Activated CD8-positive, alpha-beta memory T cell treated with anti-CD3 and anti-CD28 coated beads, Interleukin-2, amount 10 ng/mL, durations not matched to agents 7 days and 5 days (primary cell): ENCODE results near the gene IZUMO1. TPM values are rescaled to one million over a fixed set of nuclear protein-coding genes. Genes with fewer than 3 reads are reported as not detected.
"Not testable (repeated sequence)": the region's sequence is repeated elsewhere in the genome, so short reads cannot be mapped to it uniquely, and the experiment has no call there.

Source experiments
- ATAC-seq: fragments of 150-1000 bp; cut with Tn5 transposase; one replicate; pipeline ENCODE4 v1.10.0; 2021; ENCODE audit warnings: moderate library complexity
- CTCF ChIA-PET: fragments of 350-600 bp; sonication (Branson Sonifier 250); formaldehyde crosslinking; loops from one replicate; lab custom pipeline; 2021; ENCODE audit warnings: antibody characterized with exemption; lab: Charles Lee
- DNase-seq: peaks from one replicate; pipeline ENCODE4 v3.0.0-alpha.2; 2020
- H3K27ac Mint-ChIP-seq: one replicate; pipeline ENCODE4 v1.8.0; 2021; ENCODE audit warnings: mild to moderate bottlenecking, mixed read lengths
- H3K27me3 Mint-ChIP-seq: one replicate; pipeline ENCODE4 v1.8.0; 2021; ENCODE audit warnings: mixed read lengths
- H3K36me3 Mint-ChIP-seq: one replicate; pipeline ENCODE4 v1.8.0; 2021; ENCODE audit warnings: mild to moderate bottlenecking, mixed read lengths
- H3K4me1 Mint-ChIP-seq: one replicate; pipeline ENCODE4 v1.8.0; 2021; ENCODE audit warnings: mixed read lengths
- H3K4me3 Mint-ChIP-seq: one replicate; pipeline ENCODE4 v1.8.0; 2021; ENCODE audit warnings: mild to moderate bottlenecking, moderate library complexity, mixed read lengths
- H3K9me3 Mint-ChIP-seq: one replicate; pipeline ENCODE4 v1.8.0; 2022; ENCODE audit warnings: low read depth, mixed read lengths
- total RNA-seq, 2 experiments: library from RNA; stranded (reverse); gene quantifications; one replicate each; pipeline ENCODE4 v1.2.3, GENCODE V29; 2021

The IZUMO1 gene
- total RNA-seq = not detected

- Mint-ChIP-seq H3K27ac (no peak within 1 kb of the TSS), H3K9me3 (no peaks in the 10 kb centered on the region), H3K4me3 (peak within 1 kb of the TSS; percentile 22), H3K4me1 (peaks cover 9% of the 10 kb centered on the region), H3K27me3 (peaks cover 19% of the 10 kb centered on the region), H3K36me3 (no peaks in the 10 kb centered on the region)
- CTCF ChIA-PET = interaction anchor here (1.0 to 1.2 kb wide), 3 partner anchors 8 to 96 kb away, joined by 3 to 6 read pairs (median 3); no protein-coding TSS in a partner anchor
- DNase-seq (peak; percentile 72), ATAC-seq (peak; percentile 79)
Observed at GRCh38 chr19:48746738-48747575, at the start of gene IZUMO1. Gene IZUMO1 (minus strand): TSS chr19:48746909. CDS start chr19:48745859, 1,050 bp downstream.

- ATAC-seq (no peak), DNase-seq (no peak)
- Mint-ChIP-seq H3K27ac (peak overlapping the region; percentile 82), H3K4me1 (peaks cover 13% of the 10 kb centered on the region), H3K27me3 (no peaks in the 10 kb centered on the region), H3K4me3 (peak overlapping the region; percentile 82), H3K36me3 (no peaks in the 10 kb centered on the region), H3K9me3 (no peaks in the 10 kb centered on the region)
- CTCF ChIA-PET = interaction anchor here (0.5 to 7.4 kb wide), 41 partner anchors 7 to 1312 kb away, joined by 3 to 106 read pairs (median 5); partner anchors contain the start of genes BAX, BCAT2, CA11 and CGB2
Observed at GRCh38 chr19:48795685-48796070, 49.0 kb upstream of the IZUMO1 start.

GRCh38 chr19:48795055-48795684 is 48.5 kb upstream of the IZUMO1 start:
- ATAC-seq = peak; percentile 99
- peak overlapping the region; percentile 82 for H3K4me3 Mint-ChIP-seq
- H3K4me1 Mint-ChIP-seq = peaks cover 11% of the 10 kb centered on the region
- CTCF ChIA-PET = interaction anchor here (0.5 to 7.4 kb wide), 41 partner anchors 8 to 1312 kb away, joined by 3 to 106 read pairs (median 5); partner anchors contain the start of genes BAX, BCAT2, CA11 and CGB2
- peak; percentile 92 for DNase-seq
- H3K27me3 Mint-ChIP-seq = no peaks in the 10 kb centered on the region
- peak overlapping the region; percentile 82 for H3K27ac Mint-ChIP-seq
- no peaks in the 10 kb centered on the region for H3K9me3 Mint-ChIP-seq
- no peaks in the 10 kb centered on the region for H3K36me3 Mint-ChIP-seq

- Mint-ChIP-seq H3K36me3 (no peaks in the 10 kb centered on the region), H3K27me3 (no peaks in the 10 kb centered on the region), H3K27ac (no peak overlapping the region), H3K4me1 (peaks cover 9% of the 10 kb centered on the region), H3K9me3 (no peaks in the 10 kb centered on the region), H3K4me3 (peak overlapping the region; percentile 82)
- DNase-seq (no peak), ATAC-seq (no peak)
- CTCF ChIA-PET = interaction anchor here (0.7 to 7.4 kb wide), 13 partner anchors 8 to 177 kb away, joined by 3 to 106 read pairs (median 6); partner anchors contain the start of genes BCAT2, CA11 and HSD17B14
Observed at GRCh38 chr19:48794291-48794690, 47.6 kb upstream of the IZUMO1 start.

GRCh38 chr19:48793271-48793670 is 46.6 kb upstream of the IZUMO1 start:
- Mint-ChIP-seq H3K4me3 (no peak overlapping the region), H3K9me3 (no peaks in the 10 kb centered on the region), H3K27ac (no peak overlapping the region), H3K27me3 (no peaks in the 10 kb centered on the region), H3K4me1 (peaks cover 4% of the 10 kb centered on the region), H3K36me3 (no peaks in the 10 kb centered on the region)
- CTCF ChIA-PET = interaction anchor here (3.3 to 7.4 kb wide), 4 partner anchors 17 to 178 kb away, joined by 28 to 106 read pairs (median 78); partner anchors contain the start of genes BCAT2 and HSD17B14
- no peak for ATAC-seq
- DNase-seq = no peak

GRCh38 chr19:48787331-48787730 is 40.6 kb upstream of the IZUMO1 start:
- not testable (repeated sequence) for H3K4me1 Mint-ChIP-seq, ATAC-seq, H3K27ac Mint-ChIP-seq, H3K4me3 Mint-ChIP-seq, DNase-seq, H3K36me3 Mint-ChIP-seq, H3K9me3 Mint-ChIP-seq
- CTCF ChIA-PET = interaction anchor here (0.6 to 9.9 kb wide), 29 partner anchors 9 to 438 kb away, joined by 3 to 124 read pairs (median 4); partner anchors contain the start of genes BCAT2, CA11, HSD17B14 and IZUMO1
- H3K27me3 Mint-ChIP-seq = peaks cover 18% of the 10 kb centered on the region

GRCh38 chr19:48786422-48786821 is 39.7 kb upstream of the IZUMO1 start:
- not testable (repeated sequence) for H3K36me3 Mint-ChIP-seq
- CTCF ChIA-PET = interaction anchor here (2.2 to 9.9 kb wide), 5 partner anchors 10 to 184 kb away, joined by 6 to 124 read pairs (median 35); partner anchors contain the start of genes CA11 and HSD17B14

GRCh38 chr19:48784527-48784926 is 37.8 kb upstream of the IZUMO1 start:
- H3K4me3 Mint-ChIP-seq = no peak overlapping the region

More at GRCh38 chr19:48786422-48786821, 39.7 kb upstream of the IZUMO1 start:
- not testable (repeated sequence) for H3K9me3 Mint-ChIP-seq, ATAC-seq, H3K4me1 Mint-ChIP-seq, H3K27ac Mint-ChIP-seq, H3K4me3 Mint-ChIP-seq, DNase-seq
- peaks cover 22% of the 10 kb centered on the region for H3K27me3 Mint-ChIP-seq

GRCh38 chr19:48780631-48781391 is 34.1 kb upstream of the IZUMO1 start:
- no peaks in the 10 kb centered on the region for H3K36me3 Mint-ChIP-seq
- peaks cover 6% of the 10 kb centered on the region for H3K4me1 Mint-ChIP-seq
- CTCF ChIA-PET = interaction anchor here (0.7 to 9.9 kb wide), 3 partner anchors 48 to 63 kb away, joined by 3 to 124 read pairs (median 7); no protein-coding TSS in a partner anchor

More at GRCh38 chr19:48784527-48784926, 37.8 kb upstream of the IZUMO1 start:
- Mint-ChIP-seq H3K27me3 (peaks cover 26% of the 10 kb centered on the region), H3K27ac (no peak overlapping the region), H3K36me3 (no peaks in the 10 kb centered on the region), H3K4me1 (peaks cover 6% of the 10 kb centered on the region), H3K9me3 (no peaks in the 10 kb centered on the region)
- ATAC-seq (no peak), DNase-seq (no peak)
- CTCF ChIA-PET = interaction anchor here (1.1 to 9.9 kb wide), 3 partner anchors 12 to 186 kb away, joined by 3 to 124 read pairs (median 35); no protein-coding TSS in a partner anchor

GRCh38 chr19:48779636-48780035 is 32.9 kb upstream of the IZUMO1 start:
- ATAC-seq (no peak), DNase-seq (no peak)
- no peak overlapping the region for H3K4me3 Mint-ChIP-seq
- no peak overlapping the region for H3K27ac Mint-ChIP-seq
- H3K36me3 Mint-ChIP-seq = no peaks in the 10 kb centered on the region
- CTCF ChIA-PET = interaction anchor here (0.6 to 1.7 kb wide), 7 partner anchors 9 to 478 kb away, joined by 3 to 8 read pairs (median 3); partner anchors contain the start of gene HSD17B14
- peaks cover 6% of the 10 kb centered on the region for H3K4me1 Mint-ChIP-seq
- no peaks in the 10 kb centered on the region for H3K9me3 Mint-ChIP-seq
- peaks cover 14% of the 10 kb centered on the region for H3K27me3 Mint-ChIP-seq

More at GRCh38 chr19:48780631-48781391, 34.1 kb upstream of the IZUMO1 start:
- Mint-ChIP-seq H3K27ac (no peak overlapping the region), H3K27me3 (peaks cover 25% of the 10 kb centered on the region), H3K4me3 (no peak overlapping the region), H3K9me3 (no peaks in the 10 kb centered on the region)
- DNase-seq (no peak), ATAC-seq (no peak)

GRCh38 chr19:48777720-48778119 is 31.0 kb upstream of the IZUMO1 start:
- no peaks in the 10 kb centered on the region for H3K36me3 Mint-ChIP-seq
- H3K27me3 Mint-ChIP-seq = peaks cover 9% of the 10 kb centered on the region
- DNase-seq (no peak), ATAC-seq (no peak)
- peaks cover 3% of the 10 kb centered on the region for H3K4me1 Mint-ChIP-seq
- H3K27ac Mint-ChIP-seq = no peak overlapping the region
- no peaks in the 10 kb centered on the region for H3K9me3 Mint-ChIP-seq
- CTCF ChIA-PET = no interaction called here
- H3K4me3 Mint-ChIP-seq = no peak overlapping the region

GRCh38 chr19:48777139-48777538 is 30.4 kb upstream of the IZUMO1 start:
- no peak overlapping the region for H3K27ac Mint-ChIP-seq
- DNase-seq (no peak), ATAC-seq (no peak)
- peaks cover 7% of the 10 kb centered on the region for H3K27me3 Mint-ChIP-seq
- CTCF ChIA-PET = no interaction called here
- H3K4me1 Mint-ChIP-seq = no peaks in the 10 kb centered on the region
- H3K9me3 Mint-ChIP-seq = no peaks in the 10 kb centered on the region
- H3K4me3 Mint-ChIP-seq = no peak overlapping the region
- no peaks in the 10 kb centered on the region for H3K36me3 Mint-ChIP-seq
